Neural cell (in vitro differentiated cells): Measurements from ENCODE around the gene SPAG7.

Experiments
- CTCF ChIP-seq: fragments of 450-650 bp; IDR thresholded peaks from 2 replicates; pipeline ENCODE4 v1.5.1; 2014; ENCODE audit warnings: antibody characterized with exemption, mild to moderate bottlenecking, moderate library complexity; ENCODE audit not compliant: poor library complexity, severe bottlenecking
- EZH2 ChIP-seq: fragments of 200-600, 300-800 bp; shearing (Covaris generic), sonication (generic); IDR thresholded peaks from 2 replicates; pipeline ENCODE4 v1.6.1; 2014; ENCODE audit warnings: antibody characterized with exemption, low read length, borderline replicate concordance, mild to moderate bottlenecking; ENCODE audit not compliant: insufficient read depth, poor library complexity, severe bottlenecking
- MXI1 ChIP-seq: fragments of 450-650 bp; conservative IDR thresholded peaks from 2 replicates; pipeline ENCODE4 v1.6.1; 2014; ENCODE audit warnings: antibody characterized with exemption, mild to moderate bottlenecking; ENCODE audit not compliant: poor library complexity, severe bottlenecking
- POLR2AphosphoS5 ChIP-seq: IDR thresholded peaks from 2 replicates; pipeline ENCODE4 v1.6.1; 2012
- RAD21 ChIP-seq: fragments of 450-650 bp; conservative IDR thresholded peaks from 2 replicates; pipeline ENCODE4 v1.6.1; 2014; ENCODE audit warnings: antibody characterized with exemption, mild to moderate bottlenecking, moderate library complexity
- REST ChIP-seq: IDR thresholded peaks from 2 replicates; pipeline ENCODE4 v1.6.1; 2012; ENCODE audit warnings: borderline replicate concordance
- SMC3 ChIP-seq: fragments of 450-650 bp; conservative IDR thresholded peaks from 2 replicates; pipeline ENCODE4 v1.6.1; 2014; ENCODE audit warnings: antibody characterized with exemption, mild to moderate bottlenecking, moderate library complexity; ENCODE audit not compliant: poor library complexity
- TAF1 ChIP-seq: IDR thresholded peaks from 2 replicates; pipeline ENCODE4 v1.6.1; 2012; ENCODE audit warnings: low read depth

DNA sequence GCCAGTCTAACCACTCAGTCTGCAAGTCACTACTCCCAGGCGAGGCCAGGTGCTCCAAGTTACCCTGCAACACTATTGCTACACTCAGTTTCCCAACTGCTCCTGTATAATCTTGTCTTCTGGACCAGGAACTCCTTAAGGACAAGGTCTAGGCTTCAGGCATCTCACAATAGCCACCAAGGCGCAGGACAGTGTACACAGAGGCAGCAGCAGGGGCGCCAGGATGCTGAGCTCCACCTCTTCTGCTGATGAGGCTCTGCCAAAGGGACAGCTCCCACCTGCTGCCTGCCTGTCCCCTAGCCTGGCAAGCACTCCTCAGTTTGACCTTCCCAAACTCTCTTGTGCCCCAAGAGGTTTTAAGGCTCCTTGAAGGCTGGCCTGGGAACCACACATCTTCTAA lies 31.2 kb downstream of the SPAG7 start:
- TF ChIP-seq CTCF = no peak
- TF ChIP-seq REST = no peak
- TF ChIP-seq SMC3 = no peak
- no peak for TF ChIP-seq EZH2
- TF ChIP-seq POLR2AphosphoS5 = no peak
- TF ChIP-seq TAF1 = no peak
- TF ChIP-seq MXI1 = no peak
- no peak for TF ChIP-seq RAD21
